ENCODE data around the gene SGTA. TPM values are rescaled to one million over a fixed set of nuclear protein-coding genes. Genes with fewer than 3 reads are reported as not detected.

Gene SGTA
- total RNA-seq, 1 donor from 2014 or later, result 37.7 TPM

- H3K9me3 Mint-ChIP-seq (ENCODE audit: low read depth), result no peaks in the 10 kb centered on the region
- H3K36me3 Mint-ChIP-seq (ENCODE audit: low read depth), result peaks cover 3% of the 10 kb centered on the region
- no peak overlapping the region for H3K27ac Mint-ChIP-seq (ENCODE audit: unreplicated experiment)
- H3K27me3 Mint-ChIP-seq (ENCODE audit: low read depth), result no peaks in the 10 kb centered on the region
- DNase-seq (ENCODE audit: low spot score), result peak; percentile 72
- TF ChIP-seq CTCF (IDR thresholded peaks at IDR 0.05), result no peak
- H3K4me3 Mint-ChIP-seq (ENCODE audit: unreplicated experiment), result no peak overlapping the region
- no peaks in the 10 kb centered on the region for H3K4me1 Mint-ChIP-seq (ENCODE audit: low read depth)
Observed at GRCh38 chr19:2755448-2755705, 27.7 kb downstream of the SGTA start.

- no peak for TF ChIP-seq CTCF (IDR thresholded peaks at IDR 0.05)
- H3K27ac Mint-ChIP-seq (ENCODE audit: unreplicated experiment), result no peak overlapping the region
- no peaks in the 10 kb centered on the region for H3K9me3 Mint-ChIP-seq (ENCODE audit: low read depth)
- no peaks in the 10 kb centered on the region for H3K27me3 Mint-ChIP-seq (ENCODE audit: low read depth)
- peak; percentile 70 for DNase-seq (ENCODE audit: low spot score)
- H3K36me3 Mint-ChIP-seq (ENCODE audit: low read depth), result peaks cover 3% of the 10 kb centered on the region
- no peak overlapping the region for H3K4me3 Mint-ChIP-seq (ENCODE audit: unreplicated experiment)
- no peaks in the 10 kb centered on the region for H3K4me1 Mint-ChIP-seq (ENCODE audit: low read depth)
Observed at GRCh38 chr19:2754659-2755447, 28.2 kb downstream of the SGTA start.

- Mint-ChIP-seq H3K27ac (ENCODE audit: unreplicated experiment) (no peak overlapping the region), H3K36me3 (ENCODE audit: low read depth) (peaks cover 2% of the 10 kb centered on the region), H3K4me3 (ENCODE audit: unreplicated experiment) (no peak overlapping the region), H3K9me3 (ENCODE audit: low read depth) (no peaks in the 10 kb centered on the region), H3K27me3 (ENCODE audit: low read depth) (no peaks in the 10 kb centered on the region), H3K4me1 (ENCODE audit: low read depth) (no peaks in the 10 kb centered on the region)
- DNase-seq (ENCODE audit: low spot score), result no peak
- TF ChIP-seq CTCF (IDR thresholded peaks at IDR 0.05), result no peak
Observed at GRCh38 chr19:2751438-2751830, 31.6 kb downstream of the SGTA start.

GRCh38 chr19:2750808-2751437, 32.1 kb downstream of the SGTA start:
- Mint-ChIP-seq H3K4me1 (ENCODE audit: low read depth) (no peaks in the 10 kb centered on the region), H3K4me3 (ENCODE audit: unreplicated experiment) (no peak overlapping the region), H3K27me3 (ENCODE audit: low read depth) (no peaks in the 10 kb centered on the region), H3K36me3 (ENCODE audit: low read depth) (no peaks in the 10 kb centered on the region), H3K27ac (ENCODE audit: unreplicated experiment) (no peak overlapping the region), H3K9me3 (ENCODE audit: low read depth) (no peaks in the 10 kb centered on the region)
- DNase-seq (ENCODE audit: low spot score), result no peak
- TF ChIP-seq CTCF (IDR thresholded peaks at IDR 0.05), result no peak

- H3K4me1 Mint-ChIP-seq (ENCODE audit: low read depth), result no peaks in the 10 kb centered on the region
- H3K27me3 Mint-ChIP-seq (ENCODE audit: low read depth), result peaks cover 14% of the 10 kb centered on the region
- H3K36me3 Mint-ChIP-seq (ENCODE audit: low read depth), result no peaks in the 10 kb centered on the region
- no peak for TF ChIP-seq CTCF (IDR thresholded peaks at IDR 0.05)
- DNase-seq (ENCODE audit: low spot score), result no peak
- no peaks in the 10 kb centered on the region for H3K9me3 Mint-ChIP-seq (ENCODE audit: low read depth)
- no peak overlapping the region for H3K4me3 Mint-ChIP-seq (ENCODE audit: unreplicated experiment)
- H3K27ac Mint-ChIP-seq (ENCODE audit: unreplicated experiment), result no peak overlapping the region
Observed at GRCh38 chr19:2747349-2747748, 35.7 kb downstream of the SGTA start.
